Measurements from ENCODE around the gene TEKT2.
A peak's percentile ranks its signal among the peaks of the same experiment; 100 is the strongest.

TEKT2 gene

GRCh38 chr1:36124404-36125128 is 40.7 kb downstream of the TEKT2 start:
- no peak for DNase-seq (ENCODE audit: low read depth)
- in situ Hi-C loops (cut with HindIII; ENCODE audit: low sequenced_read_pairs), result no loop called here
- TF ChIP-seq, protein P1, sequence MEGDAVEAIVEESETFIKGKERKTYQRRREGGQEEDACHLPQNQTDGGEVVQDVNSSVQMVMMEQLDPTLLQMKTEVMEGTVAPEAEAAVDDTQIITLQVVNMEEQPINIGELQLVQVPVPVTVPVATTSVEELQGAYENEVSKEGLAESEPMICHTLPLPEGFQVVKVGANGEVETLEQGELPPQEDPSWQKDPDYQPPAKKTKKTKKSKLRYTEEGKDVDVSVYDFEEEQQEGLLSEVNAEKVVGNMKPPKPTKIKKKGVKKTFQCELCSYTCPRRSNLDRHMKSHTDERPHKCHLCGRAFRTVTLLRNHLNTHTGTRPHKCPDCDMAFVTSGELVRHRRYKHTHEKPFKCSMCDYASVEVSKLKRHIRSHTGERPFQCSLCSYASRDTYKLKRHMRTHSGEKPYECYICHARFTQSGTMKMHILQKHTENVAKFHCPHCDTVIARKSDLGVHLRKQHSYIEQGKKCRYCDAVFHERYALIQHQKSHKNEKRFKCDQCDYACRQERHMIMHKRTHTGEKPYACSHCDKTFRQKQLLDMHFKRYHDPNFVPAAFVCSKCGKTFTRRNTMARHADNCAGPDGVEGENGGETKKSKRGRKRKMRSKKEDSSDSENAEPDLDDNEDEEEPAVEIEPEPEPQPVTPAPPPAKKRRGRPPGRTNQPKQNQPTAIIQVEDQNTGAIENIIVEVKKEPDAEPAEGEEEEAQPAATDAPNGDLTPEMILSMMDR (IDR thresholded peaks at IDR 0.05; ENCODE audit: low read depth, low read length, missing control alignments), result no peak
- H3K4me3 ChIP-seq (ENCODE audit: low read depth, low read length), result peak overlapping the region; percentile 40

- in situ Hi-C loops (cut with HindIII; ENCODE audit: low sequenced_read_pairs), result no loop called here
- TF ChIP-seq, protein P1 (IDR thresholded peaks at IDR 0.05; ENCODE audit: low read depth, low read length, missing control alignments), result no peak
- H3K4me3 ChIP-seq (ENCODE audit: low read depth, low read length), result peak within 1 kb of the TSS; percentile 40
- DNase-seq (ENCODE audit: low read depth), result no peak
These were observed 41.5 kb downstream of the TEKT2 start, which contains the start of gene COL8A2 for GRCh38 chr1:36125129-36125991. TSS of gene COL8A2 (minus strand) at chr1:36125222. CDS start at chr1:36100242, 24,980 bp downstream.

DNA sequence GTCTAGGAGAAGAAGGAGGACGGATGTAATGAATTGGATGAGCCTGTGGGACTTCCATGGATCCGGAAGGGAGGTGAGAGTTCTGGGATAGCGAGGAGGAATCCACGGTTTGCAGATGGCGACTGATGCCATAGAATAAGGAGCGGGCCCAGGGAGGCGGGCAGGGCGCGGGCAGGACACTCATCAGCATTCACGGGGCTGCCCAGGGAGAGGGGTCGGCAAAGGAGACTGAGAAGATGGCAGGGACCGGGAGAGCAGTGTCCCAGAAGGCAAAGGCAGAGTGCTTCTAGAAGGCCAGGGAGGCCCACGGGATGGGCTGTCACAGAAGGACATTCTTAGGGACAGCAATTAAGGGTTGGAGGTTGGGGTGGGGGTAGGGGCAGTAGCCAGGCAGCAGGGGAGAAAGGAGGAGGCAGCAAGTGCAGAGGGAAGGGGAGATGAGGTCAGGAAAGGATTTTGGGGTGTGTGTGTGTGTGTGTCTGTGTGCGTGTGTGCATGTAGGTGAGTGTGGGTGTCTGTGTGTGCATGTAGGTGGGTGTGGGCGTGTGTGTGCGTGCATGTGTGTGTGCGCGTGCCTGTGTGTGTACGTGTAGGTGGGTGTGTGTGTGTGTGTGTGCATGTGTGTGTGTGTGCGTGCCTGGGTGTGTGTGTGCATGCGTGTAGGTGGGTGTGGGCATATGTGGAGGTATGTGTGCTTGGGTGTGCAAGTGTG is 42.3 kb downstream of the TEKT2 start:
- no peak for DNase-seq (ENCODE audit: low read depth)
- no peak overlapping the region for H3K4me3 ChIP-seq (ENCODE audit: low read depth, low read length)

GRCh38 chr1:36126797-36127500 is 43.1 kb downstream of the TEKT2 start:
- no peak for DNase-seq (ENCODE audit: low read depth)
- in situ Hi-C loops (cut with HindIII; ENCODE audit: low sequenced_read_pairs), result no loop called here
- no peak overlapping the region for H3K4me3 ChIP-seq (ENCODE audit: low read depth, low read length)
- TF ChIP-seq, protein P1 (IDR thresholded peaks at IDR 0.05; ENCODE audit: low read depth, low read length, missing control alignments), result no peak

More for the DNA sequence above, 42.3 kb downstream of the TEKT2 start:
- TF ChIP-seq, protein P1 (IDR thresholded peaks at IDR 0.05; ENCODE audit: low read depth, low read length, missing control alignments), result no peak
- in situ Hi-C loops (cut with HindIII; ENCODE audit: low sequenced_read_pairs), result no loop called here

DNA sequence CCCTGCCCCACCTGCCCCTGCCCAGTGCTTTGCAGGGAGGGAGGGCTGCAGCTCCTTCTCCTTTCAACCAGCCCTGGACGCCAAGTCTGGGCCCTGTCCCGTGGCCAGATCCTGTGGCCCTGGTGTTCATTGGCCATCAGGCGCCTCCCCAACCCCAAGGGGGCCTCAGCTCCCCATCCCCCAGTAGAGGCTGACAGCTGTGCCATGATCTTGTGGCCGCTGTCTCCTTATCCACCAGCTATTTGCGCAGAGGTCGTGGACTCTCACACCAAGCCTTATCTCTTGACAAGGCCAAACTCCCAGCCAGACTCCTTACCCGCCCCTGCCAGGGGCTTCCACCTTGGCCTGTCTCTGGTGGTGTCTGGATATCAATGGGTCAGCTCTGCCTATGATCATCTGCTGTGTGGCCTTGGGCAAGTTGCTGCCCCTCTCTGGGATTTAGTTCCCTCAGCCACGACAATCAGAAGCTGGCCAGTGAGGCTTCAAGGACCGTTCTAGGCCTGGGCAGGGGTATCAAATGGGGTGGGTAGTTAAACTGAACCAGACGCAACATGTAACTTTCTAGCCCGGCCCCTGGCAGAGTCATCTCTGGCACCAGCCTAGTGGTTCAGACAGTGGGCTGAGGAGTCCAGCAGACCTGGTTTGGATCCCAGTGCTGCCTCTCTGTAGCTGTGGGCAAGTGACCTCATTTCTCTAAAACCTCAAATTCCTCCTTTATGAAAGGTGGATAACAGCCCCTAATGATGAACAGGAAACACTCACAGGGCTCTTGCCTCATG is 44.4 kb downstream of the TEKT2 start:
- no peak overlapping the region for H3K4me3 ChIP-seq (ENCODE audit: low read depth, low read length)
- TF ChIP-seq, protein P1 (IDR thresholded peaks at IDR 0.05; ENCODE audit: low read depth, low read length, missing control alignments), result no peak
- in situ Hi-C loops (cut with HindIII; ENCODE audit: low sequenced_read_pairs), result no loop called here
- DNase-seq (ENCODE audit: low read depth), result peak; percentile 69
